ENCODE data around the gene MRPL53. TPM values are rescaled to one million over a fixed set of nuclear protein-coding genes. Genes with fewer than 3 reads are reported as not detected.

Gene MRPL53
- total and polyA plus RNA-seq, 2 of the 4 experiments (the other 2 are of a cell fraction): 5.2 to 39.0 TPM

DNA sequence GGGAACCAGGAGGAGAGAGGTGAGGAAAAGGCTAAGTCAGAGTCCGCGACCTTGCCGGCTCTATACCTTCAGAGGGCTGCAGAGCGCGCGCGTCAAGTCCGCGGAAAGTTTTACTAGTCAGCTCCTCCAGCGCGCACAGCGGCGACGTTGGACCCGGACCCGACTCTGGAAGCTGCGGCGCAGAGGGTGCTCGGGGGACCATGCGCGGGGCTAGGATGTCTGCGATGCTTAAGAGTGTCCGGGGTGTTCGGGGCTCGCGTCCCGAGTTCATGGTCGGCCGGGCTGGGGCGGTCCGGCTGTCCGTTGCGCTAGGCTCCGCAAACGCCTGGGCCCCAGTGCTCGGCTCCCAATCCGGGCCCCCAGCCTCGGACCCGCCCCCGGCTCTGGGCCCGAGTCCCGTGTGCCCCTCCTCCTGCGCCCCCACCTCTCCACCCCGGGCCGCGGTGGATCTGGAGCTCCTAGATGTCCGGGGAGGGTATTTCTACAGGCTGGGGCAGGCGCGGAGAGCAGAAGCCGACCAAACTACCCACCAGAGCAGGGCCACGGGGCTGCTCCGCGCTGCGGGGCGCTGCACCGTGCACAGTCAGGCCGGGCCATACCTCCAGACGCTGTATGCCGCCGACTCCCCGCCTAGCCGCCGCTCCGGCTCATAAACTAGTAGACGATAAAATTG, 26.9 kb upstream of the MRPL53 start, which contains the start of gene LBX2:
TSS of gene LBX2 (minus strand) at position 337 of the 673 bp plus-strand sequence. CDS start at position 271, 66 bp downstream.
- no peaks in the 10 kb centered on the region for H3K9me3 ChIP-seq (ENCODE audit: control insufficient read depth, insufficient read depth, low read length)
- dilution Hi-C loops (cut with HindIII; ENCODE audit: low sequenced_read_pairs, unreplicated experiment) (no loop called here), intact Hi-C loops (cut with micrococcal nuclease) (no loop called here), in situ Hi-C loops (cut with MboI; ENCODE audit: low sequenced_read_pairs) (loop anchor here (25.0 kb wide), 1 partner anchor 363 kb away; no protein-coding TSS in a partner anchor)
- peaks cover 2% of the 10 kb centered on the region; the same call in 1 of the 2 replicates for H3K36me3 ChIP-seq (ENCODE audit: control insufficient read depth, insufficient read depth, low read length)
- no peak within 1 kb of the TSS for H3K56ac ChIP-seq (ENCODE audit: extremely low read depth, insufficient read depth, low read length)
- peaks cover 14% of the 10 kb centered on the region for H3K4me1 ChIP-seq (ENCODE audit: control insufficient read depth, insufficient read depth, low read length)
- H3K27me3 ChIP-seq (ENCODE audit: control insufficient read depth, insufficient read depth, low read length): peaks cover 38% of the 10 kb centered on the region
- H4K91ac ChIP-seq (ENCODE audit: insufficient read depth, low read depth, low read length): no peak within 1 kb of the TSS
- WGBS, 2 experiments (ENCODE audit: extremely low coverage in 2 of 2, insufficient read length in 1 of 2): 5% methylated on average over 44 of the region's 65 CpGs; no CpG with 5 or more reads in 1 of the 2 experiments
- no peak within 1 kb of the TSS for H3K18ac ChIP-seq (ENCODE audit: low read depth, low read length)
- H3K79me1 ChIP-seq (ENCODE audit: low read depth in 1 of 2, low read length in 2 of 2): peaks cover 0 to 17% of the 10 kb centered on the region in 2 experiments; a peak in 3 of 4 replicates
- no peak within 1 kb of the TSS for H3K14ac ChIP-seq (replicated peaks; ENCODE audit: low read depth, low read length)
- H3K4me2 ChIP-seq (ENCODE audit: low read depth, low read length): peak within 1 kb of the TSS; percentile 74
- no peak within 1 kb of the TSS for H3K4ac ChIP-seq (ENCODE audit: low read depth, low read length)
- no peak within 1 kb of the TSS for H2AK9ac ChIP-seq (replicated peaks; ENCODE audit: low read depth, low read length, poor library complexity)
- BruUV-seq (replicated peaks): no TSS peak
- peak within 1 kb of the TSS; percentile 12; the same call in 1 of the 2 replicates for H3K4me3 ChIP-seq (ENCODE audit: insufficient read depth, low read depth, low read length)
- no peak within 1 kb of the TSS for H3K27ac ChIP-seq (ENCODE audit: insufficient read depth, low read length)
- H3K9ac ChIP-seq (ENCODE audit: low read depth, low read length): no peak within 1 kb of the TSS
- DNase-seq (no peak), ATAC-seq (ENCODE audit: low read depth) (peak; percentile 10)
- no peak within 1 kb of the TSS for H2BK15ac ChIP-seq (ENCODE audit: low read depth, low read length)
- H3K23ac ChIP-seq (ENCODE audit: low read depth, low read length): no peak within 1 kb of the TSS
- no peak for TF ChIP-seq RCOR1 (IDR thresholded peaks at IDR 0.05; ENCODE audit: insufficient replicate concordance, low read length)
- no peak for TF ChIP-seq NFE2L2 (IDR thresholded peaks at IDR 0.05; ENCODE audit: low read depth, low read length)
- TF ChIP-seq MAFK (IDR thresholded peaks at IDR 0.05; ENCODE audit: low read depth, low read length): no peak
- no peak for TF ChIP-seq FOS (IDR thresholded peaks at IDR 0.05; ENCODE audit: low read depth, low read length)
- TF ChIP-seq, protein P1, sequence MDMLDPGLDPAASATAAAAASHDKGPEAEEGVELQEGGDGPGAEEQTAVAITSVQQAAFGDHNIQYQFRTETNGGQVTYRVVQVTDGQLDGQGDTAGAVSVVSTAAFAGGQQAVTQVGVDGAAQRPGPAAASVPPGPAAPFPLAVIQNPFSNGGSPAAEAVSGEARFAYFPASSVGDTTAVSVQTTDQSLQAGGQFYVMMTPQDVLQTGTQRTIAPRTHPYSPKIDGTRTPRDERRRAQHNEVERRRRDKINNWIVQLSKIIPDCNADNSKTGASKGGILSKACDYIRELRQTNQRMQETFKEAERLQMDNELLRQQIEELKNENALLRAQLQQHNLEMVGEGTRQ (IDR thresholded peaks at IDR 0.05; ENCODE audit: low read depth, low read length): no peak
- TF ChIP-seq MXI1 (IDR thresholded peaks at IDR 0.05; ENCODE audit: borderline replicate concordance, low read depth, low read length): no peak
- TF ChIP-seq, protein P2, sequence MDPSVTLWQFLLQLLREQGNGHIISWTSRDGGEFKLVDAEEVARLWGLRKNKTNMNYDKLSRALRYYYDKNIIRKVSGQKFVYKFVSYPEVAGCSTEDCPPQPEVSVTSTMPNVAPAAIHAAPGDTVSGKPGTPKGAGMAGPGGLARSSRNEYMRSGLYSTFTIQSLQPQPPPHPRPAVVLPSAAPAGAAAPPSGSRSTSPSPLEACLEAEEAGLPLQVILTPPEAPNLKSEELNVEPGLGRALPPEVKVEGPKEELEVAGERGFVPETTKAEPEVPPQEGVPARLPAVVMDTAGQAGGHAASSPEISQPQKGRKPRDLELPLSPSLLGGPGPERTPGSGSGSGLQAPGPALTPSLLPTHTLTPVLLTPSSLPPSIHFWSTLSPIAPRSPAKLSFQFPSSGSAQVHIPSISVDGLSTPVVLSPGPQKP (IDR thresholded peaks at IDR 0.05; ENCODE audit: borderline replicate concordance, low read depth, low read length): no peak
- no peak for TF ChIP-seq MAZ (IDR thresholded peaks at IDR 0.05; ENCODE audit: borderline replicate concordance, low read depth, low read length)
- no peak for TF ChIP-seq CEBPB (IDR thresholded peaks at IDR 0.05; ENCODE audit: low read depth, low read length)
- TF ChIP-seq RFX5 (IDR thresholded peaks at IDR 0.05; ENCODE audit: low read depth, low read length): no peak
- TF ChIP-seq CHD1 (IDR thresholded peaks at IDR 0.05; ENCODE audit: low read depth, low read length): no peak
- TF ChIP-seq SMC3 (IDR thresholded peaks at IDR 0.05; ENCODE audit: low read depth, low read length): no peak
- peak within 1 kb of the TSS; percentile 76 for H2AFZ ChIP-seq (replicated peaks; ENCODE audit: low read length, poor library complexity)
- no peak within 1 kb of the TSS for H4K5ac ChIP-seq (ENCODE audit: low read depth, low read length)
- H2AK5ac ChIP-seq (ENCODE audit: low read depth, low read length): no peak within 1 kb of the TSS
- POLR2A ChIA-PET (ENCODE audit: unreplicated experiment): no interaction called here
- H2BK20ac ChIP-seq (ENCODE audit: low read depth, low read length): no peak within 1 kb of the TSS
- no peak within 1 kb of the TSS for H2BK5ac ChIP-seq (ENCODE audit: low read depth, low read length, poor library complexity, severe bottlenecking)
- CTCF ChIA-PET: interaction anchor here (0.6 to 0.7 kb wide), 2 partner anchors 11 to 89 kb away, joined by 3 to 8 read pairs; no protein-coding TSS in a partner anchor
- H3K9me1 ChIP-seq (ENCODE audit: insufficient read depth, low read length): no peaks in the 10 kb centered on the region
- H4K20me1 ChIP-seq (ENCODE audit: insufficient read depth, low read length): no peaks in the 10 kb centered on the region
- no peak within 1 kb of the TSS; a peak in 1 of 4 replicates for H4K8ac ChIP-seq (ENCODE audit: low read depth in 2 of 2, low read length in 2 of 2)
- H2BK120ac ChIP-seq (ENCODE audit: low read depth, low read length): no peak within 1 kb of the TSS
